HEK293T (cell line): ENCODE results near the gene CCDC33.

Source experiments
- CTCF ChIA-PET: fragments of 350-600 bp; formaldehyde crosslinking; extraction: SDS; loops from one replicate; lab custom pipeline; 2021; ENCODE audit warnings: antibody characterized with exemption, inconsistent platforms; lab: Yijun Ruan, JAX
- POLR2A ChIA-PET: fragments of 350-600 bp; formaldehyde crosslinking; extraction: SDS; loops from one replicate; lab custom pipeline; 2020; ENCODE audit warnings: antibody characterized with exemption, inconsistent platforms; lab: Yijun Ruan, JAX
- DNase-seq: peaks from one replicate; pipeline ENCODE4 v3.0.0; 2012; ENCODE audit warnings: mixed read lengths; ENCODE audit errors: extremely low spot score
- ARNT ChIP-seq: fragments of 450-650 bp; IDR thresholded peaks from 2 replicates; pipeline ENCODE4 v1.6.1; 2017; ENCODE audit warnings: mild to moderate bottlenecking
- BHLHE40 ChIP-seq: fragments of 450-650 bp; IDR thresholded peaks from 2 replicates; pipeline ENCODE4 v1.6.1; 2016; ENCODE audit warnings: mild to moderate bottlenecking, moderate library complexity, borderline replicate concordance
- CTBP1 ChIP-seq: fragments of 450-650 bp; IDR thresholded peaks from 2 replicates; pipeline ENCODE4 v1.6.1; 2016; ENCODE audit warnings: borderline replicate concordance
- ELF4 ChIP-seq: fragments of 450-650 bp; IDR thresholded peaks from 2 replicates; pipeline ENCODE4 v1.6.1; 2017; ENCODE audit warnings: antibody characterized with exemption
- FOXA1 ChIP-seq: fragments of 450-650 bp; IDR thresholded peaks from 2 replicates; pipeline ENCODE4 v1.6.1; 2016; ENCODE audit warnings: mild to moderate bottlenecking
- FOXK2 ChIP-seq: fragments of 450-650 bp; IDR thresholded peaks from 2 replicates; pipeline ENCODE4 v1.6.1; 2016; ENCODE audit warnings: mild to moderate bottlenecking
- FOXM1 ChIP-seq: fragments of 450-650 bp; IDR thresholded peaks from 2 replicates; pipeline ENCODE4 v1.6.1; 2017; ENCODE audit warnings: mild to moderate bottlenecking, borderline replicate concordance
- HDGF ChIP-seq: fragments of 450-650 bp; IDR thresholded peaks from 2 replicates; pipeline ENCODE4 v1.6.1; 2017; ENCODE audit warnings: antibody characterized with exemption, borderline replicate concordance
- L3MBTL2 ChIP-seq: fragments of 450-650 bp; conservative IDR thresholded peaks from 2 replicates; pipeline ENCODE4 v1.6.1; 2016; ENCODE audit warnings: mild to moderate bottlenecking
- LEF1 ChIP-seq: fragments of 450-650 bp; IDR thresholded peaks from 2 replicates; pipeline ENCODE4 v1.6.1; 2017; ENCODE audit warnings: mild to moderate bottlenecking, borderline replicate concordance
- NFRKB ChIP-seq: fragments of 450-650 bp; IDR thresholded peaks from 2 replicates; pipeline ENCODE4 v1.6.1; 2016; ENCODE audit warnings: mild to moderate bottlenecking, moderate library complexity
- PKNOX1 ChIP-seq: fragments of 450-650 bp; IDR thresholded peaks from 2 replicates; pipeline ENCODE4 v1.6.1; 2016
- SP1 ChIP-seq: fragments of 450-650 bp; IDR thresholded peaks from 2 replicates; pipeline ENCODE4 v1.6.1; 2017
- SUZ12 ChIP-seq: fragments of 450-650 bp; IDR thresholded peaks from 2 replicates; pipeline ENCODE4 v1.6.1; 2016; ENCODE audit warnings: mild to moderate bottlenecking
- TARDBP ChIP-seq: fragments of 450-650 bp; IDR thresholded peaks from 2 replicates; pipeline ENCODE4 v1.6.1; 2016
- ZNF384 ChIP-seq: fragments of 450-650 bp; IDR thresholded peaks from 2 replicates; pipeline ENCODE4 v1.6.1; 2016

Gene CCDC33

GRCh38 chr15:74311734-74312444 lies 75.8 kb downstream of the CCDC33 start:
- DNase-seq: peak; percentile 39
- CTCF ChIA-PET: interaction anchor here (0.9 to 5.8 kb wide), 12 partner anchors 10 to 264 kb away, joined by 3 to 97 read pairs (median 4); partner anchors contain the start of genes ISLR2 and STRA6
- POLR2A ChIA-PET: no interaction called here
- TF ChIP-seq CTBP1: no peak
- no peak for TF ChIP-seq SP1
- no peak for TF ChIP-seq LEF1
- no peak for TF ChIP-seq ZNF384
- TF ChIP-seq FOXM1: no peak
- TF ChIP-seq SUZ12: no peak

GRCh38 chr15:74312445-74313007 lies 76.4 kb downstream of the CCDC33 start:
- no peak for DNase-seq
- ChIA-PET POLR2A (no interaction called here), CTCF (interaction anchor here (1.2 to 5.8 kb wide), 7 partner anchors 9 to 265 kb away, joined by 3 to 97 read pairs (median 3); no protein-coding TSS in a partner anchor)
- no peak for TF ChIP-seq ZNF384
- no peak for TF ChIP-seq CTBP1
- no peak for TF ChIP-seq SUZ12
- no peak for TF ChIP-seq ARNT
- no peak for TF ChIP-seq FOXM1
- no peak for TF ChIP-seq TARDBP
- no peak for TF ChIP-seq PKNOX1
- no peak for TF ChIP-seq LEF1
- TF ChIP-seq SP1: no peak
- TF ChIP-seq L3MBTL2: no peak
- TF ChIP-seq NFRKB: no peak
- no peak for TF ChIP-seq ELF4
- no peak for TF ChIP-seq FOXK2
- TF ChIP-seq HDGF: no peak

- POLR2A ChIA-PET: no interaction called here
- TF ChIP-seq HDGF (no peak), BHLHE40 (no peak), ELF4 (no peak), SP1 (no peak), ZNF384 (no peak), FOXK2 (no peak), FOXM1 (no peak), TARDBP (no peak), PKNOX1 (no peak), SUZ12 (no peak), FOXA1 (no peak), ARNT (no peak), CTBP1 (no peak), LEF1 (no peak)
- CTCF ChIA-PET: interaction anchor here (1.2 kb wide), 1 partner anchor 8 kb away, joined by 3 read pairs; no protein-coding TSS in a partner anchor
- DNase-seq: no peak
These were observed 77.8 kb downstream of the CCDC33 start for GRCh38 chr15:74313889-74314288.

- no peak for TF ChIP-seq HDGF
- no peak for TF ChIP-seq SUZ12
- TF ChIP-seq SP1: no peak
- TF ChIP-seq PKNOX1: no peak
- TF ChIP-seq NFRKB: no peak
- no peak for DNase-seq
- POLR2A ChIA-PET: no interaction called here
- CTCF ChIA-PET: interaction anchor here (1.6 kb wide), 1 partner anchor 8 kb away, joined by 5 read pairs; no protein-coding TSS in a partner anchor
These were observed 78.8 kb downstream of the CCDC33 start for GRCh38 chr15:74314795-74315438.

GRCh38 chr15:74315626-74316025 lies 79.5 kb downstream of the CCDC33 start:
- TF ChIP-seq CTBP1 (no peak), HDGF (no peak), NFRKB (no peak)
- DNase-seq: no peak
- ChIA-PET POLR2A (no interaction called here), CTCF (interaction anchor here (1.6 kb wide), 1 partner anchor 8 kb away, joined by 5 read pairs; no protein-coding TSS in a partner anchor)

GRCh38 chr15:74316141-74316540 lies 80.0 kb downstream of the CCDC33 start:
- no peak for TF ChIP-seq HDGF
- no peak for TF ChIP-seq FOXK2
- no peak for TF ChIP-seq NFRKB
- no peak for TF ChIP-seq FOXM1
- TF ChIP-seq L3MBTL2: no peak
- TF ChIP-seq ELF4: no peak
- CTCF ChIA-PET: interaction anchor here (1.6 kb wide), 1 partner anchor 9 kb away, joined by 5 read pairs; no protein-coding TSS in a partner anchor
- no peak for DNase-seq
- POLR2A ChIA-PET: no interaction called here
